Fibroblast of lung (primary cell): Measurements from ENCODE around the gene ZNF214. TPM values are rescaled to one million over a fixed set of nuclear protein-coding genes. Genes with fewer than 3 reads are reported as not detected.
A peak's percentile ranks its signal among the peaks of the same experiment; 100 is the strongest.

Source experiments
- DNase-seq, 2 donors: peaks; one replicate each; pipeline versions ENCODE4 v3.0.0 to v3.0.0-alpha.2; 2010; ENCODE audit warnings: low read depth in 2 of 2
- H2AFZ ChIP-seq: 2 replicates; pipeline ENCODE4 v1.5.1; 2012; ENCODE audit warnings: low read length, control low read depth, inconsistent platforms
- H3K27ac ChIP-seq: 2 replicates; pipeline ENCODE4 v1.5.1; 2011; ENCODE audit warnings: low read length, control low read depth; ENCODE audit not compliant: insufficient read depth
- H3K27me3 ChIP-seq: 2 replicates; pipeline ENCODE4 v1.5.1; 2011; ENCODE audit warnings: mild to moderate bottlenecking, low read length; ENCODE audit not compliant: control insufficient read depth, insufficient read depth
- H3K36me3 ChIP-seq: 2 replicates; pipeline ENCODE4 v1.5.1; 2011; ENCODE audit warnings: low read length; ENCODE audit not compliant: control insufficient read depth, insufficient read depth
- H3K4me1 ChIP-seq: 2 replicates; pipeline ENCODE4 v1.5.1; 2011; ENCODE audit warnings: low read length; ENCODE audit not compliant: control insufficient read depth, insufficient read depth; ENCODE audit errors: extremely low read depth
- H3K4me2 ChIP-seq: 2 replicates; pipeline ENCODE4 v1.5.1; 2011; ENCODE audit warnings: low read length, control low read depth; ENCODE audit not compliant: insufficient read depth; ENCODE audit errors: extremely low read depth
- H3K4me3 ChIP-seq, 4 experiments: fragments of 200-600 bp in 1 of 4; sonication (generic) in 1 of 4; replicated peaks in 1 of 4; 2 replicates each; pipeline ENCODE4 v1.5.1; 2011 to 2016; ENCODE audit warnings: low read length in 4 of 4, low read depth in 3 of 4, mild to moderate bottlenecking in 3 of 4, control low read depth in 2 of 4, inconsistent platforms in 1 of 4, mixed read lengths in 1 of 4; ENCODE audit not compliant: insufficient read depth in 1 of 4; ENCODE audit errors: control extremely low read depth in 1 of 4
- H3K79me2 ChIP-seq: 2 replicates; pipeline ENCODE4 v1.5.1; 2012; ENCODE audit warnings: mild to moderate bottlenecking, low read length, inconsistent platforms; ENCODE audit not compliant: control insufficient read depth, insufficient read depth
- H3K9ac ChIP-seq: 2 replicates; pipeline ENCODE4 v1.5.1; 2011; ENCODE audit warnings: mild to moderate bottlenecking, low read length, control low read depth; ENCODE audit not compliant: insufficient read depth
- H3K9me3 ChIP-seq: 2 replicates; pipeline ENCODE4 v1.5.1; 2012; ENCODE audit warnings: low read depth, low read length; ENCODE audit not compliant: control insufficient read depth, insufficient read depth
- H4K20me1 ChIP-seq: 2 replicates; pipeline ENCODE4 v1.5.1; 2011; ENCODE audit warnings: low read length; ENCODE audit not compliant: control insufficient read depth, insufficient read depth; ENCODE audit errors: extremely low read depth
- CTCF ChIP-seq, 2 donors: IDR thresholded peaks in 1 of 2; conservative IDR thresholded peaks in 1 of 2; 1 replicate in 1 of 2; 2 replicates in 1 of 2; pipeline ENCODE4 v1.5.1; 2011 to 2012; ENCODE audit warnings: low read length in 2 of 2, control low read depth in 1 of 2, inconsistent platforms in 1 of 2, low read depth in 1 of 2, mild to moderate bottlenecking in 1 of 2
- EZH2 ChIP-seq: IDR thresholded peaks from 2 replicates; pipeline ENCODE4 v1.5.1; 2012; ENCODE audit warnings: low read length, control low read depth, mild to moderate bottlenecking; ENCODE audit errors: missing control alignments
- polyA plus RNA-seq, 2 donors: library from polyadenylated mRNA; depleted of rRNA in 1 of 2; stranded (reverse) in 1 of 2; unstranded in 1 of 2; fragments of >200 nt; gene quantifications; 2 replicates each; pipeline ENCODE4 v1.2.1, GENCODE V29; 2011 to 2012; ENCODE audit warnings: missing spikeins in 1 of 2
- total RNA-seq: library from RNA; depleted of rRNA; stranded (reverse); fragments of >200 nt; gene quantifications from 2 replicates; pipeline ENCODE4 v1.2.1, GENCODE V29; 2014

The ZNF214 gene
- total and polyA plus RNA-seq, 2 donors (not counting 1 experiment from before 2014, with no cell fraction given), result 1.8 to 9.9 TPM

- H3K9me3 ChIP-seq, result no peaks in the 10 kb centered on the region
- H3K4me1 ChIP-seq, result no peaks in the 10 kb centered on the region
- peak overlapping the region in 2 of 4 experiments; percentile 3 to 44 for H3K4me3 ChIP-seq
- TF ChIP-seq CTCF (conservative IDR thresholded peaks at IDR 0.05 in 1 of 2, IDR thresholded peaks at IDR 0.05 in 1 of 2; ENCODE audit: low read depth in 1 of 2, low read length in 2 of 2) (no peak), EZH2 (no peak)
- no peaks in the 10 kb centered on the region for H3K27me3 ChIP-seq
- no peak overlapping the region for H3K9ac ChIP-seq
- H4K20me1 ChIP-seq, result no peaks in the 10 kb centered on the region
- DNase-seq, result peak; percentile 88 to 91
- H3K27ac ChIP-seq, result peak overlapping the region; percentile 69
- no peaks in the 10 kb centered on the region for H3K36me3 ChIP-seq
- no peak overlapping the region for H2AFZ ChIP-seq
- no peak overlapping the region for H3K4me2 ChIP-seq
- no peaks in the 10 kb centered on the region for H3K79me2 ChIP-seq
These were observed 27.4 kb downstream of the ZNF214 start for GRCh38 chr11:6992457-6993417.

- TF ChIP-seq EZH2, result no peak
- TF ChIP-seq CTCF (conservative IDR thresholded peaks at IDR 0.05 in 1 of 2, IDR thresholded peaks at IDR 0.05 in 1 of 2; ENCODE audit: low read depth in 1 of 2, low read length in 2 of 2), result no peak
- no peak overlapping the region for H3K4me2 ChIP-seq
These were observed 28.1 kb downstream of the ZNF214 start for GRCh38 chr11:6992026-6992425.

GRCh38 chr11:6991227-6991626, 28.9 kb downstream of the ZNF214 start:
- Histone ChIP-seq H3K4me2 (no peak overlapping the region), H3K36me3 (no peaks in the 10 kb centered on the region), H3K79me2 (no peaks in the 10 kb centered on the region), H3K4me3 (no peak overlapping the region), H3K27me3 (no peaks in the 10 kb centered on the region), H2AFZ (no peak overlapping the region), H3K9ac (no peak overlapping the region), H4K20me1 (no peaks in the 10 kb centered on the region), H3K4me1 (no peaks in the 10 kb centered on the region), H3K9me3 (no peaks in the 10 kb centered on the region), H3K27ac (no peak overlapping the region)
- no peak for TF ChIP-seq CTCF (conservative IDR thresholded peaks at IDR 0.05 in 1 of 2, IDR thresholded peaks at IDR 0.05 in 1 of 2; ENCODE audit: low read depth in 1 of 2, low read length in 2 of 2)
- TF ChIP-seq EZH2, result no peak
- no peak for DNase-seq

More at GRCh38 chr11:6992026-6992425, 28.1 kb downstream of the ZNF214 start:
- Histone ChIP-seq H4K20me1 (no peaks in the 10 kb centered on the region), H3K79me2 (no peaks in the 10 kb centered on the region), H3K9me3 (no peaks in the 10 kb centered on the region), H3K9ac (no peak overlapping the region), H3K27ac (peak overlapping the region; percentile 19), H3K4me3 (no peak overlapping the region), H3K27me3 (no peaks in the 10 kb centered on the region), H2AFZ (no peak overlapping the region), H3K4me1 (no peaks in the 10 kb centered on the region), H3K36me3 (no peaks in the 10 kb centered on the region)
- DNase-seq, result peak; percentile 11 to 39
